HCT116 (cell line): Measurements from ENCODE around the gene ASRGL1.

ENCODE experiments used
- ATF3 ChIP-seq: IDR thresholded peaks from 2 replicates; pipeline ENCODE4 v1.6.1; 2012
- CTCF ChIP-seq, 3 experiments: fragments of 200-600 bp in 1 of 3; sonication (generic) in 1 of 3; IDR thresholded peaks in 2 of 3; conservative IDR thresholded peaks in 1 of 3; 2 replicates each; pipeline ENCODE4 v1.5.1; 2012 to 2017; ENCODE audit warnings: low read depth in 2 of 3, low read length in 2 of 3, antibody characterized with exemption in 1 of 3, borderline replicate concordance in 1 of 3, control low read depth in 1 of 3, mild to moderate bottlenecking in 1 of 3, mixed read lengths in 1 of 3, mixed run types in 1 of 3, moderate library complexity in 1 of 3; ENCODE audit not compliant: insufficient read depth in 1 of 3
- EZH2phosphoT487 ChIP-seq: fragments of 200-600 bp; IDR thresholded peaks from 2 replicates; pipeline ENCODE4 v1.6.1; 2018; ENCODE audit warnings: antibody characterized with exemption, borderline replicate concordance
- JUND ChIP-seq: IDR thresholded peaks from 2 replicates; pipeline ENCODE4 v1.6.1; 2012
- MAX ChIP-seq: IDR thresholded peaks from 2 replicates; pipeline ENCODE4 v1.6.1; 2012
- POLR2A ChIP-seq: IDR thresholded peaks from 2 replicates; pipeline ENCODE4 v1.7.0; 2011; ENCODE audit warnings: borderline replicate concordance; ENCODE audit not compliant: insufficient read depth, insufficient read length; ENCODE audit errors: extremely low read depth
- POLR2AphosphoS5 ChIP-seq: IDR thresholded peaks from 2 replicates; pipeline ENCODE4 v1.6.1; 2011; ENCODE audit warnings: mild to moderate bottlenecking, low read depth, low read length, moderate library complexity
- RAD21 ChIP-seq: IDR thresholded peaks from 2 replicates; pipeline ENCODE4 v1.6.1; 2012; ENCODE audit warnings: low read depth, mild to moderate bottlenecking
- REST ChIP-seq: IDR thresholded peaks from 2 replicates; pipeline ENCODE4 v1.6.1; 2012; ENCODE audit warnings: low read depth
- SP1 ChIP-seq: IDR thresholded peaks from 2 replicates; pipeline ENCODE4 v1.6.1; 2012; ENCODE audit warnings: low read depth
- YY1 ChIP-seq: IDR thresholded peaks from 2 replicates; pipeline ENCODE4 v1.6.1; 2011; ENCODE audit warnings: low read length, low read depth, moderate library complexity, mild to moderate bottlenecking; ENCODE audit not compliant: insufficient replicate concordance; ENCODE audit errors: extremely low read depth
- ZBTB33 ChIP-seq: IDR thresholded peaks from 2 replicates; pipeline ENCODE4 v1.6.1; 2011; ENCODE audit warnings: mild to moderate bottlenecking, low read length, moderate library complexity; ENCODE audit not compliant: insufficient replicate concordance; ENCODE audit errors: extremely low read depth

GRCh38 chr11:62315431-62315830 lies 21.8 kb upstream of the ASRGL1 start:
- TF ChIP-seq POLR2A (no peak), YY1 (no peak), CTCF (IDR thresholded peaks at IDR 0.05 in 2 of 3, conservative IDR thresholded peaks at IDR 0.05 in 1 of 3; ENCODE audit: borderline replicate concordance in 1 of 3, insufficient read depth in 1 of 3, low read depth in 2 of 3, low read length in 2 of 3) (no peak), ZBTB33 (no peak), EZH2phosphoT487 (no peak), RAD21 (no peak), ATF3 (no peak), SP1 (no peak), POLR2AphosphoS5 (no peak), MAX (no peak), JUND (no peak), REST (no peak)
